Small intestine (tissue), 7 donors: ENCODE results near the gene DENR. TPM values are rescaled to one million over a fixed set of nuclear protein-coding genes. Genes with fewer than 3 reads are reported as not detected.

Source experiments
- DNase-seq, 2 donors: peaks; one replicate each; pipeline versions ENCODE4 v3.0.0 to v3.0.0-alpha.2; 2013
- FAIRE-seq: peaks from 2 replicates; lab custom pipeline; 2012; peaks lifted over from hg19 to GRCh38; lab: Jason Lieb, UNC
- H3K27ac ChIP-seq, 3 donors: one replicate each; pipeline ENCODE4 v1.5.1; 2013; ENCODE audit warnings: low read length in 2 of 3, mild to moderate bottlenecking in 2 of 3, control low read depth in 1 of 3, inconsistent platforms in 1 of 3, low read depth in 1 of 3, moderate library complexity in 1 of 3
- H3K27me3 ChIP-seq, 3 donors: one replicate each; pipeline ENCODE4 v1.6.1; 2013; ENCODE audit warnings: low read length in 3 of 3, inconsistent platforms in 1 of 3; ENCODE audit not compliant: control insufficient read depth in 3 of 3, insufficient read depth in 3 of 3
- H3K36me3 ChIP-seq, 3 donors: one replicate each; pipeline ENCODE4 v1.6.1; 2013; ENCODE audit warnings: low read length in 3 of 3, inconsistent platforms in 1 of 3, low read depth in 1 of 3, mild to moderate bottlenecking in 1 of 3, moderate library complexity in 1 of 3; ENCODE audit not compliant: control insufficient read depth in 3 of 3, insufficient read depth in 2 of 3
- H3K4me1 ChIP-seq, 3 donors: one replicate each; pipeline ENCODE4 v1.6.1; 2013; ENCODE audit warnings: low read length in 2 of 3, inconsistent platforms in 1 of 3, low read depth in 1 of 3, mild to moderate bottlenecking in 1 of 3, moderate library complexity in 1 of 3; ENCODE audit not compliant: control insufficient read depth in 3 of 3, insufficient read depth in 2 of 3
- H3K4me3 ChIP-seq, 3 donors: one replicate each; pipeline ENCODE4 v1.5.1; 2013; ENCODE audit warnings: low read length in 3 of 3, control low read depth in 1 of 3, inconsistent platforms in 1 of 3, low read depth in 1 of 3, mild to moderate bottlenecking in 1 of 3, moderate library complexity in 1 of 3
- H3K9me3 ChIP-seq, 2 donors: one replicate each; pipeline ENCODE4 v1.6.1; 2013; ENCODE audit warnings: low read depth in 1 of 2, low read length in 1 of 2; ENCODE audit not compliant: control insufficient read depth in 2 of 2, insufficient read depth in 1 of 2
- WGBS, 3 donors: extraction: QIAGEN DNeasy Blood & Tissue Kit; methylation state at CpG; one replicate each; pipeline ENCODE4 v1.1.7; 2013; 5-methylcytosine and 5-hydroxymethylcytosine counted together
- polyA plus RNA-seq, 4 donors: library from polyadenylated mRNA; stranded (reverse) in 3 of 4; unstranded in 1 of 4; fragments of 200-250 nt in 3 of 4; fragments of 120-200 nt in 1 of 4; gene quantifications; one replicate each; pipeline versions ENCODE4 v1.2.1 to v1.2.3, GENCODE V29; 2013
- donor health status: healthy with polysubstance abuse.
- donor health status: control.
- donor health status: control.
- donor health status: Bipolar disorder and iron deficiency.
- donor health status: healthy.

The DENR gene
- polyA plus RNA-seq, 4 donors, result 23.7 to 56.0 (median 31.7) TPM

GRCh38 chr12:122730215-122731014 lies 22.2 kb upstream of the DENR start, which contains the start of gene HCAR1:
TSS of gene HCAR1 (minus strand) at chr12:122730844. CDS start at chr12:122730339, 505 bp downstream.
- no peak for FAIRE-seq
- Histone ChIP-seq H3K4me1 (peaks cover 0 to 4% (median 3%) of the 10 kb centered on the region in 3 donors), H3K36me3 (no peaks in the 10 kb centered on the region), H3K9me3 (no peaks in the 10 kb centered on the region), H3K27ac (no peak within 1 kb of the TSS), H3K4me3 (no peak within 1 kb of the TSS), H3K27me3 (no peaks in the 10 kb centered on the region)
- 58 to 68% (median 65%) methylated on average over 32 of the region's 32 CpGs for WGBS, 3 donors
- DNase-seq, result peak in 1 of 2 donors; percentile 15

- Histone ChIP-seq H3K36me3 (no peaks in the 10 kb centered on the region), H3K27me3 (no peaks in the 10 kb centered on the region), H3K4me1 (peaks cover 0 to 3% (median 0%) of the 10 kb centered on the region in 3 donors), H3K9me3 (peaks cover 0 to 2% of the 10 kb centered on the region in 2 donors), H3K4me3 (no peak overlapping the region), H3K27ac (no peak overlapping the region)
- DNase-seq (no peak), FAIRE-seq (no peak)
- 69 to 82% (median 74%) methylated on average over 3 of the region's 3 CpGs for WGBS, 3 donors
Measured at GRCh38 chr12:122732170-122732569, 20.5 kb upstream of the DENR start.

DNA sequence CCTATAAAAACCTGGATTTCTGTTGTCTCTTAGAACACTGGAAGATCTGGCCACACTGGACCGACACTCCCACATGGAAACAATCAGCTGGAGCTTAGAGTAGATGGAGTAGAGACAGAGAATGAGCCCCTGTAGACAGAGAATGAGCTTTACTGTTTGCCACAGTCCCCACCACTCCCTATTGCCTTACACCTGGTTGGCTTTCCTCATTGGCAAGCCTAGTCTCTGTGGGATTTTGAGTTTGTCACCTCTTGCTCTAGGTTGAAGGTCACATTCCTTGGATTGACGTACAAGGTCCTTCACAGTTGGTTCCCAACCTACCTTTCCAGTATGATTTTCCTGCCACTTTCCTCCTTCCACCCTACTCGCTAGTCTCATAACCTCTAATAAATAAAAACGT lies 20.0 kb upstream of the DENR start:
- FAIRE-seq (no peak), DNase-seq (no peak)
- no peaks in the 10 kb centered on the region for H3K36me3 ChIP-seq
- 85 to 92% (median 86%) methylated on average over 4 of the region's 4 CpGs for WGBS, 3 donors
- H3K9me3 ChIP-seq, result peaks cover 0 to 2% of the 10 kb centered on the region in 2 donors
- no peak overlapping the region for H3K4me3 ChIP-seq
- no peaks in the 10 kb centered on the region for H3K27me3 ChIP-seq
- H3K4me1 ChIP-seq, result peaks cover 0 to 3% (median 0%) of the 10 kb centered on the region in 3 donors
- H3K27ac ChIP-seq, result no peak overlapping the region

GRCh38 chr12:122738571-122738970 lies 14.1 kb upstream of the DENR start:
- 77 to 88% (median 85%) methylated on average over 7 of the region's 7 CpGs for WGBS, 3 donors
- Histone ChIP-seq H3K4me1 (no peaks in the 10 kb centered on the region), H3K9me3 (peaks cover 0 to 11% of the 10 kb centered on the region in 2 donors), H3K27me3 (no peaks in the 10 kb centered on the region), H3K36me3 (no peaks in the 10 kb centered on the region), H3K27ac (no peak overlapping the region), H3K4me3 (no peak overlapping the region)
- FAIRE-seq (no peak), DNase-seq (no peak)

DNA sequence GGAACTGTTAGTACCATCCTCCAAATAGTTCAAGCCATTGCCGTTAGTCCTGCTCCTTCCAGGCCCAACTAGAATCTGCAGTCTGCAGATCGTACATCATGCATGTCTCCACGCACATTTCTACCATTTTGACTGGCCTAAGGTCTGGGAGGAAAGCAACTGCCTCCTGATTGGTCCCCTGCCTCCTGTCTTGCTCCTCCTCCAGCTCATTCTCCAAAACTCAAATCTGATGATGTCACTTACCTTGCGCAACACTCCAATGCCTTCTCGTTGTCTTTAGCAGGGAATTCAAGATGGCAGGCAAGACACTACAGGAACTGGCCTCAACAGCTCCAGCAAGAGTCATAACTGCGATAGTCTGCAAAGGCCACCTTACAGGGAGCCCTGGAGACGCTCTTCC lies 12.3 kb upstream of the DENR start:
- WGBS, 3 donors, result 92 to 93% (median 92%) methylated on average over 7 of the region's 7 CpGs
- Histone ChIP-seq H3K4me1 (no peaks in the 10 kb centered on the region), H3K4me3 (no peak overlapping the region), H3K27me3 (no peaks in the 10 kb centered on the region), H3K27ac (no peak overlapping the region), H3K36me3 (no peaks in the 10 kb centered on the region), H3K9me3 (peaks cover 0 to 11% of the 10 kb centered on the region in 2 donors)
- DNase-seq (no peak), FAIRE-seq (no peak)

DNA sequence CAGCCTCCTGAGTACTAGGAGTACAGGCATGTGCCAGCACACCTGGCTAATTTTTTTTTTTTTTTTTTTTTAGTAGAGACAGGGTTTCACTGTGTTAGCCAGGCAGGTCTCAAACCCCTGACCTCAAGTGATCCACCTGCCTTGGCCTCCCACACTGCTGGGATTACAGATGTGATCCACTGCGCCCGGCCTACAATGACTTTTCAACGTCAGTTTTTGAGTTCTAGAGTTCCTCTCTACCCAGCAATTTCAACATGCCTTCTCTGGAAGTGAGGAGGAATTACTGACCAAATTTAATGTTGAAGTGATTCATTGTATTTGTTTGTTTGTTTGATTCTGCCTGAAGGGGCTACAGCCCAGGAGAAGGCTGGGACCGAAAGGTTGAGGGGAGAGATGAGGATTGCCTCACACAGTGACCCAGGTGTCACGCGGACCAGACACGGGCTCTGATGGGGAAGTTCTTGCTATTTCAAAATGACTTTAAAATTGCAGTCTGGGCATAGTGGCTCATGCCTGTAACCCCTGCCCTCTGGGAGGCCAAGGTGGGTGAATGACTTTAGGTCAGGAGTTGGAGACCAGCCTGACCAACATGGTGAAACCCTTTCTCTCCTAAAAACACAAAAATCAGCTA lies 8.6 kb upstream of the DENR start:
- Histone ChIP-seq H3K9me3 (peaks cover 0 to 9% of the 10 kb centered on the region in 2 donors), H3K4me3 (no peak overlapping the region), H3K27ac (no peak overlapping the region), H3K36me3 (no peaks in the 10 kb centered on the region), H3K4me1 (no peaks in the 10 kb centered on the region), H3K27me3 (no peaks in the 10 kb centered on the region)
- DNase-seq (no peak), FAIRE-seq (no peak)
- 88 to 98% (median 92%) methylated on average over 7 of the region's 7 CpGs for WGBS, 3 donors

GRCh38 chr12:122747224-122748135 lies 5.1 kb upstream of the DENR start:
- no peaks in the 10 kb centered on the region for H3K36me3 ChIP-seq
- peaks cover 0 to 6% (median 0%) of the 10 kb centered on the region in 3 donors for H3K4me1 ChIP-seq
- peaks cover 0 to 3% of the 10 kb centered on the region in 2 donors for H3K9me3 ChIP-seq
- H3K27ac ChIP-seq, result no peak overlapping the region
- 77 to 80% (median 78%) methylated on average over 9 of the region's 9 CpGs for WGBS, 3 donors
- DNase-seq, result no peak
- no peaks in the 10 kb centered on the region for H3K27me3 ChIP-seq
- no peak for FAIRE-seq
- H3K4me3 ChIP-seq, result no peak overlapping the region
